ENCODE results near the gene MRPL17.

MRPL17 gene

DNA sequence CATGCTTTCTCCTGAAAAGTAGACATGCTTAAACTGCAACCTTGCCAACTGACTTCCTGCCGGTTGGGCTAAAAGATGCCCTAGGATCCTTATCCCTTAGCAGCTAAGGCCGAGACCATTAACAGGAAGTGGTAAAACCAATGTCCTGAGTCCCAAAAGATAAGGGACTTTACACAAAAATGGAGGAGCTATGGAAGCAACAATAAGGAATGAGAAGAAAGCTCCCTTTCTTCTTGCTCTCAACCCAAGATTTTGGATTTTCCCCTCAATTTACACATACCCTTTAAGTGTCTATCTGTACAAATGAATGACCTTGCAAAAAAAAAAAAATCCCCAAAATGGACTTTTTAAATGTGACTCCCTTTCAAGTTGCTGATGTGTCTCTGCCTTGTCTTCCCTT lies 11.1 kb downstream of the MRPL17 start:
- DNase-seq (ENCODE audit: low read depth, low spot score) = no peak
- no peaks in the 10 kb centered on the region for H3K4me1 ChIP-seq (ENCODE audit: insufficient read depth, insufficient read length)
- no peak overlapping the region for H3K4me3 ChIP-seq (ENCODE audit: insufficient read length, low read depth)
- H3K36me3 ChIP-seq (ENCODE audit: insufficient read depth, insufficient read length, low read length) = no peaks in the 10 kb centered on the region
- H3K27me3 ChIP-seq (ENCODE audit: insufficient read depth, insufficient read length) = no peaks in the 10 kb centered on the region
- no peak for TF ChIP-seq YY1 (IDR thresholded peaks at IDR 0.05; ENCODE audit: insufficient read depth, insufficient read length)
- no peak for TF ChIP-seq ZNF274 (IDR thresholded peaks at IDR 0.05; ENCODE audit: low read depth, low read length)
- TF ChIP-seq SUZ12 (IDR thresholded peaks at IDR 0.05; ENCODE audit: extremely low read depth, insufficient read depth, insufficient read length) = no peak
- peaks cover 4% of the 10 kb centered on the region; the same call in 1 of the 2 replicates for H3K9me3 ChIP-seq (ENCODE audit: insufficient read depth, low read length)
- no peak overlapping the region for H3K9ac ChIP-seq (ENCODE audit: insufficient read length, low read depth)

DNA sequence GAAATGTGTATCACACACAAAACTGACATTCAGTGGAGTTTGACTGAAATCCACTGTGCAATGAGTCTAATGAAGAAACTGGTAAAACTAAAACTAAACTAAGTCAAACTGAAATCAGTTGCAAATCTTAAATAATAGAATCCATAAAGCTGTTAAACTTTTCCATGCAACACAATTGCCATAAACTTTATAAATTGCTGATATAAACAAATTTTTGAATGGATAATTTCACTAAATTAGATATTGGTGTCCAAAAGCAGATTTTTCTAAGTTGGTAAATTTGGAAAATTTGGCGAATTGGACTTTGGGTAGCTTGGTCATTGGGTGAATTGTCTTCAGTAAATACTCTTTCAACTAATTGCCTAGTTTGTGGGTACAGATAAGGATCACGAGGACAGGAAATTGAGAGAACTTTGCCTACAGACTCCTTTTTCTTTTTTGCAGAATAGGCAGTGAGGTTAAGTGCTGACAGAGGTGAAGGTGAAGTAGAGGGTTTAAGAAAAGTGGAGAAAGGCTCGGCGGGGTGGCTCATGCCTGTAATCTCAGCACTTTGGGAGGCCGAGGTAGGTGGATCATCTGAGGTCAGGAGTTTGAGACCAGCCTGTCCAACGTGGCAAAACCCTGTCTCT lies 12.8 kb downstream of the MRPL17 start:
- no peaks in the 10 kb centered on the region for H3K27me3 ChIP-seq (ENCODE audit: insufficient read depth, insufficient read length)
- no peaks in the 10 kb centered on the region for H3K36me3 ChIP-seq (ENCODE audit: insufficient read depth, insufficient read length, low read length)
- no peak for TF ChIP-seq YY1 (IDR thresholded peaks at IDR 0.05; ENCODE audit: insufficient read depth, insufficient read length)
- TF ChIP-seq ZNF274 (IDR thresholded peaks at IDR 0.05; ENCODE audit: low read depth, low read length) = no peak
- no peak for TF ChIP-seq SUZ12 (IDR thresholded peaks at IDR 0.05; ENCODE audit: extremely low read depth, insufficient read depth, insufficient read length)
- no peak overlapping the region for H3K4me3 ChIP-seq (ENCODE audit: insufficient read length, low read depth)
- H3K9ac ChIP-seq (ENCODE audit: insufficient read length, low read depth) = no peak overlapping the region
- H3K4me1 ChIP-seq (ENCODE audit: insufficient read depth, insufficient read length) = no peaks in the 10 kb centered on the region
- no peak for DNase-seq (ENCODE audit: low read depth, low spot score)
- peaks cover 4% of the 10 kb centered on the region; the same call in 1 of the 2 replicates for H3K9me3 ChIP-seq (ENCODE audit: insufficient read depth, low read length)

DNA sequence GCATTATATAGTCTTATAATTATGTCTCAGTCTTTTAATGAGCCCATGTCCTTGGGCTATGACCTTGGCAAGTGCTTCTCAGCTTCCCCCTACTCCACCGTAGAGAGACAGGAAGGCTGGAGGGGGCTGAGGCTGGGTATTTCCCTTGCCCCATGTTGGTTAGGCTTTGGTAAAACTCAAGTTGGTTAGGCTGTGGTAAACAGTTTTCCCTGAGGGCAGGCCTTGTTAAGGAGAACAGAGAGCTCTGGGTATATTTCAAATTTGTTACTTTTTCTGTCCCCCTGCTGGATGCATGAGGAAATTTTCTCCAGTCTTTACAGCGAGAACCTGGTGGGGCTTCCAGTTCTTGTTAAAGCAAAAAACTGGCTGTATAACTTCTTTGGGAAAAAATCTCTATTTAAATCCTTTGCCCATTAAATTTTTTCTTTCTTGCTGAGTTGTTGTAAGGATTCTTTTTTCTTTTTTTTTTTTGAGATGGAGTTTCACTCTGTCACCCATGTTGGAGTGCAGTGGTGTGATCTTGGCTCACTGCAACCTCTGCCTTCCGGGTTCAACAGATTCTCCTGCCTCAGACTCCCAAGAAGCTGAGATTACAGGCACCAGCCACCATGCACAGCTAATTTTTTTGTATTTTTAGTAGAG lies 15.3 kb downstream of the MRPL17 start:
- no peak overlapping the region for H3K9ac ChIP-seq (ENCODE audit: insufficient read length, low read depth)
- no peaks in the 10 kb centered on the region for H3K27me3 ChIP-seq (ENCODE audit: insufficient read depth, insufficient read length)
- no peak overlapping the region for H3K4me3 ChIP-seq (ENCODE audit: insufficient read length, low read depth)
- TF ChIP-seq YY1 (IDR thresholded peaks at IDR 0.05; ENCODE audit: insufficient read depth, insufficient read length) (no peak), ZNF274 (IDR thresholded peaks at IDR 0.05; ENCODE audit: low read depth, low read length) (no peak), SUZ12 (IDR thresholded peaks at IDR 0.05; ENCODE audit: extremely low read depth, insufficient read depth, insufficient read length) (no peak)
- no peaks in the 10 kb centered on the region for H3K36me3 ChIP-seq (ENCODE audit: insufficient read depth, insufficient read length, low read length)
- no peaks in the 10 kb centered on the region for H3K4me1 ChIP-seq (ENCODE audit: insufficient read depth, insufficient read length)
- peaks cover 4% of the 10 kb centered on the region; the same call in 1 of the 2 replicates for H3K9me3 ChIP-seq (ENCODE audit: insufficient read depth, low read length)
- DNase-seq (ENCODE audit: low read depth, low spot score) = no peak

DNA sequence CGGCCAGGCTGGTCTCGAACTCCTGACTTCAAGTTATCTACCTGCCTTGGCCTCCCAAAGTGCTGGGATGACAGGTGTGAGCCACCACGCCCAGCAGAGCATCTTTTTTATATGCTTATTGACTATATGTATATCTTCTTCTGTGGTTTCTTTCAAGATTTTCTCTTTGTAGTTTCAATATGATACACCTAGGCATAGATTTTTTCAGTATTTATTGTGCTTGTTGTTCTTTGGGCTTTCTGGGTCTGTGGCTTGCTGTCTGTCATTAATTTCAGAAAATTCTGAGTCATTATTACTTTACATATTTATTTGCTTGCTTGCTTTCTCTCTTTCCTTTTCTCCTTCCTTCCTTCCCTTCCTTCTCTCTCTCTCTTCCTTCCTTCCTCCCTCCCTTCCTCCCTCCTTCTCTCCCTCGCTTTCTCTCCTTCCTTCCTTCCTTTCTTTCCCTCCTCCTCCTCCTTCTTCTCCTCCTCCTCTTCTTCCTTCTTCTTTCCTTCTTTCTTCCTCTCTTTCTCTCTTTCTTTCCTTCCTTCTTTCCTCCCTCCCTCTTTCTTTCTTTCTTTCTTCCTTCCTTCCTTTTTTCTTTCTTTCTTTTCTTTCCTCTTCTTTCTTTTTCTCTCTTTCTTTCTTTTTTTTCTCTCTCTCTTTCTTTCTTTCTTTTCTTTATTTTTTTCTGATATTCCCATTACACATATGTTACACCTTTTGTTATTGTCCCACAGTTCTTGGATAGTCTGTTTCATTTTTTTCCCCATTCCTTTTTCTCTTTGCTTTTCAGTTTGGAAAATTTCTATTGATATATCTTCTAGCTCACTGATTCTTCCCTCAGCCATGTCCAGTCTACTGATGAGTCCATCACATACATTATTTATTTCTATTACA lies 16.6 kb downstream of the MRPL17 start:
- peaks cover 4% of the 10 kb centered on the region; the same call in 1 of the 2 replicates for H3K9me3 ChIP-seq (ENCODE audit: insufficient read depth, low read length)
- no peak for TF ChIP-seq SUZ12 (IDR thresholded peaks at IDR 0.05; ENCODE audit: extremely low read depth, insufficient read depth, insufficient read length)
- TF ChIP-seq ZNF274 (IDR thresholded peaks at IDR 0.05; ENCODE audit: low read depth, low read length) = no peak
- TF ChIP-seq YY1 (IDR thresholded peaks at IDR 0.05; ENCODE audit: insufficient read depth, insufficient read length) = no peak
- DNase-seq (ENCODE audit: low read depth, low spot score) = no peak
- H3K27me3 ChIP-seq (ENCODE audit: insufficient read depth, insufficient read length) = no peaks in the 10 kb centered on the region
- H3K4me1 ChIP-seq (ENCODE audit: insufficient read depth, insufficient read length) = no peaks in the 10 kb centered on the region
- no peak overlapping the region for H3K4me3 ChIP-seq (ENCODE audit: insufficient read length, low read depth)
- no peaks in the 10 kb centered on the region for H3K36me3 ChIP-seq (ENCODE audit: insufficient read depth, insufficient read length, low read length)
- H3K9ac ChIP-seq (ENCODE audit: insufficient read length, low read depth) = no peak overlapping the region

DNA sequence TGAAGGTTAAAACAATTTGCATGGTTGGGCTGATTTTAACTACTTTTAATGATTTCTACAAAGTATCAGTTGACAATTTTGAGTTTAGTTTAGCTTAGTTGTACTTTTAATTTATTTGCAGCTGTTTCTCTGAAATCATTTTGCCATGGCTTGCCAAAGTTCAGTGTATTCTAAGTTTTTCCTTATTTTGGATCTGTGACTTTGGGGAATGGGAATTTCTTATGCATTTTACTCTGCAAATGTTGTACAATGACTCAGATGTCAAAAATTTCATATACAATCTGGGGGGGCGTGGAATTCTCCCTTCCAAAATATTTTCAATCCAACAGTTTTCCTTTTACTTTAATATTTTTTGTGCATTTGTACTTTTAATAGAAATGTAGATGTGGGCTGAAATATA lies 18.6 kb downstream of the MRPL17 start:
- H3K9ac ChIP-seq (ENCODE audit: insufficient read length, low read depth) = no peak overlapping the region
- DNase-seq (ENCODE audit: low read depth, low spot score) = no peak
- no peak overlapping the region for H3K4me3 ChIP-seq (ENCODE audit: insufficient read length, low read depth)
- no peaks in the 10 kb centered on the region for H3K36me3 ChIP-seq (ENCODE audit: insufficient read depth, insufficient read length, low read length)
- H3K4me1 ChIP-seq (ENCODE audit: insufficient read depth, insufficient read length) = no peaks in the 10 kb centered on the region
- peaks cover 4% of the 10 kb centered on the region; the same call in 1 of the 2 replicates for H3K9me3 ChIP-seq (ENCODE audit: insufficient read depth, low read length)
- H3K27me3 ChIP-seq (ENCODE audit: insufficient read depth, insufficient read length) = no peaks in the 10 kb centered on the region
- TF ChIP-seq YY1 (IDR thresholded peaks at IDR 0.05; ENCODE audit: insufficient read depth, insufficient read length) (no peak), ZNF274 (IDR thresholded peaks at IDR 0.05; ENCODE audit: low read depth, low read length) (no peak), SUZ12 (IDR thresholded peaks at IDR 0.05; ENCODE audit: extremely low read depth, insufficient read depth, insufficient read length) (no peak)

DNA sequence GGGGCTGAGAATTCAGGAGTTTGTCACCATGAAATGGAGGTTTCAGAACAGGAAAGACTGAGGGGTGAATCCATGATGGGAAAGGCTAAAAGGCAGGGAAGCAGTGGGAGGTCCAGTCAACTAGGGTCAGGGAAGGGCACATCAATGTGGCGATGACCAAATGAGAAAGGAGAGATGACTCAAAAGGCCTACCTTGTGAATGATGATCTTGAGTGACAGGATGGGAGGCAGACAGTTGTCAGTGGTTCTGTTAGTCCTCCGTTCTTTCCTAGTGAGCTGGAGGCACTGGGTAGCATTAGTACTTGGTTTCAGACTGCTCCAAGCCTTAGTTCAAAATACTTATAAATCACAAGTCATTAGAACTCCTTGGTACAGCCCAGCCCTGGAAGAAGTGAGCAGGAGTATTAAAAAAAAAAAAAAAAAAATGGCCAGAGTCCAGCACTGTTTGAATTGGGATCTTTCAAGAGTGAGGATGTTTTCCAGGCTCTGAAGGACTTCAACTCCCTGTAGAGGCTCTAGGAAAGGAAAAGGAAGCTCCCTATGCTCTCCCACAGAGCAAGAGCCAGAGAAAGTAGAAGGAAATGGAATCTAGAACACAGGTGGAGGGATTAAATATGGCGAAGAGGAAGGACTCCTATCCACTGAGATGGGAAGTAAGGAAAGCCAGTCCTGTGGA lies 19.2 kb downstream of the MRPL17 start:
- Histone ChIP-seq H3K27me3 (ENCODE audit: insufficient read depth, insufficient read length) (no peaks in the 10 kb centered on the region), H3K9ac (ENCODE audit: insufficient read length, low read depth) (no peak overlapping the region), H3K4me3 (ENCODE audit: insufficient read length, low read depth) (no peak overlapping the region), H3K36me3 (ENCODE audit: insufficient read depth, insufficient read length, low read length) (no peaks in the 10 kb centered on the region), H3K9me3 (ENCODE audit: insufficient read depth, low read length) (peaks cover 4% of the 10 kb centered on the region; the same call in 1 of the 2 replicates), H3K4me1 (ENCODE audit: insufficient read depth, insufficient read length) (no peaks in the 10 kb centered on the region)
- DNase-seq (ENCODE audit: low read depth, low spot score) = no peak
- no peak for TF ChIP-seq SUZ12 (IDR thresholded peaks at IDR 0.05; ENCODE audit: extremely low read depth, insufficient read depth, insufficient read length)
- no peak for TF ChIP-seq ZNF274 (IDR thresholded peaks at IDR 0.05; ENCODE audit: low read depth, low read length)
- no peak for TF ChIP-seq YY1 (IDR thresholded peaks at IDR 0.05; ENCODE audit: insufficient read depth, insufficient read length)

All from NT2/D1 (cell line).